AG10803 (cell line): Measurements from ENCODE around the gene PRR27.

ENCODE experiments used
- DNase-seq: peaks from one replicate; pipeline ENCODE4 v3.0.0; 2010; ENCODE audit warnings: low read depth
- H3K4me3 ChIP-seq: 2 replicates; pipeline ENCODE4 v1.5.1; 2011; ENCODE audit warnings: mild to moderate bottlenecking, low read length, control low read depth
- CTCF ChIP-seq: conservative IDR thresholded peaks from 2 replicates; pipeline ENCODE4 v1.5.1; 2011; ENCODE audit warnings: mild to moderate bottlenecking, low read length, control low read depth, inconsistent platforms

PRR27 gene

GRCh38 chr4:70153937-70154336 lies at the start of gene PRR27:
PRR27 (plus strand) TSS chr4:70154237; CDS start chr4:70154376, 139 bp downstream.
- H3K4me3 ChIP-seq: no peak within 1 kb of the TSS
- TF ChIP-seq CTCF: no peak
- DNase-seq: no peak

GRCh38 chr4:70110917-70111316 lies 43.1 kb upstream of the PRR27 start:
- H3K4me3 ChIP-seq: no peak overlapping the region
- TF ChIP-seq CTCF: no peak
- no peak for DNase-seq

- DNase-seq: no peak
- TF ChIP-seq CTCF: no peak
- H3K4me3 ChIP-seq: no peak overlapping the region
These were observed 40.4 kb upstream of the PRR27 start for GRCh38 chr4:70113656-70114055.

GRCh38 chr4:70114096-70114495 lies 39.9 kb upstream of the PRR27 start:
- no peak for TF ChIP-seq CTCF
- H3K4me3 ChIP-seq: no peak overlapping the region
- DNase-seq: no peak

GRCh38 chr4:70120323-70120722 lies 33.7 kb upstream of the PRR27 start:
- no peak for DNase-seq
- TF ChIP-seq CTCF: no peak
- H3K4me3 ChIP-seq: no peak overlapping the region

- no peak for TF ChIP-seq CTCF
- DNase-seq: no peak
- no peak overlapping the region for H3K4me3 ChIP-seq
These were observed 20.6 kb upstream of the PRR27 start for GRCh38 chr4:70133473-70133872.

- DNase-seq: no peak
- H3K4me3 ChIP-seq: no peak overlapping the region
- TF ChIP-seq CTCF: no peak
These were observed 15.3 kb upstream of the PRR27 start for GRCh38 chr4:70138751-70139150.
